Right atrium auricular region (tissue), 2 donors: ENCODE measurements around the gene NRDE2. TPM values are rescaled to one million over a fixed set of nuclear protein-coding genes. Genes with fewer than 3 reads are reported as not detected.

Experiments used
- DNase-seq: peaks from one replicate; pipeline ENCODE4 v3.0.0-alpha.2; 2019; ENCODE audit warnings: low spot score
- H3K27ac ChIP-seq, 2 donors: fragments of 200-600 bp; sonication (generic); 1 replicate in 1 of 2; 2 replicates in 1 of 2; pipeline ENCODE4 v1.5.1; 2016 to 2019
- H3K27me3 ChIP-seq, 2 donors: fragments of 200-600 bp; sonication (generic); one replicate each; pipeline versions ENCODE4 v1.5.1 to v1.6.0; 2017 to 2019
- H3K36me3 ChIP-seq: fragments of 200-600 bp; sonication (generic); one replicate; pipeline ENCODE4 v1.5.1; 2016
- H3K4me1 ChIP-seq, 2 donors: fragments of 200-600 bp; sonication (generic); one replicate each; pipeline versions ENCODE4 v1.5.1 to v1.6.0; 2017 to 2019
- H3K4me3 ChIP-seq, 2 donors: fragments of 200-600 bp; sonication (generic); 1 replicate in 1 of 2; 2 replicates in 1 of 2; pipeline ENCODE4 v1.5.1; 2017 to 2019; ENCODE audit warnings: mild to moderate bottlenecking in 1 of 2, moderate library complexity in 1 of 2
- H3K9me3 ChIP-seq, 2 donors: fragments of 200-600 bp; sonication (generic); one replicate each; pipeline ENCODE4 v1.5.1; 2019
- total RNA-seq, 2 donors: library from RNA; depleted of rRNA; stranded (reverse); fragments of >200 nt; gene quantifications; one replicate each; pipeline ENCODE4 v1.1.0, GENCODE V29; 2016
- TF ChIP-seq, protein P1 (sequence below), 2 donors: fragments of 200-600 bp; sonication (generic); IDR thresholded peaks; one replicate each; pipeline ENCODE4 v1.5.1; 2019; ENCODE audit warnings: antibody characterized with exemption in 2 of 2

Gene NRDE2
- total RNA-seq, 2 donors from 2014 or later = 5.9 to 6.9 TPM

GRCh38 chr14:90295870-90296516 is 35.7 kb downstream of the NRDE2 start:
- TF ChIP-seq, protein P1, sequence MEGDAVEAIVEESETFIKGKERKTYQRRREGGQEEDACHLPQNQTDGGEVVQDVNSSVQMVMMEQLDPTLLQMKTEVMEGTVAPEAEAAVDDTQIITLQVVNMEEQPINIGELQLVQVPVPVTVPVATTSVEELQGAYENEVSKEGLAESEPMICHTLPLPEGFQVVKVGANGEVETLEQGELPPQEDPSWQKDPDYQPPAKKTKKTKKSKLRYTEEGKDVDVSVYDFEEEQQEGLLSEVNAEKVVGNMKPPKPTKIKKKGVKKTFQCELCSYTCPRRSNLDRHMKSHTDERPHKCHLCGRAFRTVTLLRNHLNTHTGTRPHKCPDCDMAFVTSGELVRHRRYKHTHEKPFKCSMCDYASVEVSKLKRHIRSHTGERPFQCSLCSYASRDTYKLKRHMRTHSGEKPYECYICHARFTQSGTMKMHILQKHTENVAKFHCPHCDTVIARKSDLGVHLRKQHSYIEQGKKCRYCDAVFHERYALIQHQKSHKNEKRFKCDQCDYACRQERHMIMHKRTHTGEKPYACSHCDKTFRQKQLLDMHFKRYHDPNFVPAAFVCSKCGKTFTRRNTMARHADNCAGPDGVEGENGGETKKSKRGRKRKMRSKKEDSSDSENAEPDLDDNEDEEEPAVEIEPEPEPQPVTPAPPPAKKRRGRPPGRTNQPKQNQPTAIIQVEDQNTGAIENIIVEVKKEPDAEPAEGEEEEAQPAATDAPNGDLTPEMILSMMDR (IDR thresholded peaks at IDR 0.05) = no peak
- H3K36me3 ChIP-seq = peaks cover 36% of the 10 kb centered on the region
- DNase-seq = no peak
- H3K27me3 ChIP-seq = no peaks in the 10 kb centered on the region
- peaks cover 0 to 2% of the 10 kb centered on the region in 2 donors for H3K4me1 ChIP-seq
- H3K4me3 ChIP-seq = no peak overlapping the region
- H3K9me3 ChIP-seq = no peaks in the 10 kb centered on the region
- no peak overlapping the region for H3K27ac ChIP-seq

DNA sequence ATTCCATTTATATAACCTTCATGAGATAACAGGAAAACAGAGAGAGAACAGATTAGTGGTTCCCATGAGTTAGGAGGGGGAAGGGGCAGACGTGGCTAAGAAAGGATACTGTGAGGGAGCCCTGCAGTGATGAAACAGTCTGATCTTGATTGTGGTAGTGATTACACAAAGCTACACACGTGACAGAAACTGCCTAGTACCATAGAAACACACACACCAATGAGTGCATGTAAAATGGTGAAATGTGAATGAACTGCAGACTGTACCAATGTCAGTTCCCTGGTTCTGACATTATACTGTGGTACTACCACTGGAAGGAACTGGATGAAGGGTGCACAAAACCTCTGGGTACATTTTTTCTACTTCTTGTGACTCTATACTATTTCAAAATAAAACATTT is 36.9 kb downstream of the NRDE2 start:
- no peak overlapping the region for H3K27ac ChIP-seq
- no peak for DNase-seq
- H3K4me3 ChIP-seq = no peak overlapping the region
- TF ChIP-seq, protein P1 (IDR thresholded peaks at IDR 0.05) = no peak
- H3K9me3 ChIP-seq = no peaks in the 10 kb centered on the region
- H3K36me3 ChIP-seq = peaks cover 41% of the 10 kb centered on the region
- no peaks in the 10 kb centered on the region for H3K4me1 ChIP-seq
- no peaks in the 10 kb centered on the region for H3K27me3 ChIP-seq

DNA sequence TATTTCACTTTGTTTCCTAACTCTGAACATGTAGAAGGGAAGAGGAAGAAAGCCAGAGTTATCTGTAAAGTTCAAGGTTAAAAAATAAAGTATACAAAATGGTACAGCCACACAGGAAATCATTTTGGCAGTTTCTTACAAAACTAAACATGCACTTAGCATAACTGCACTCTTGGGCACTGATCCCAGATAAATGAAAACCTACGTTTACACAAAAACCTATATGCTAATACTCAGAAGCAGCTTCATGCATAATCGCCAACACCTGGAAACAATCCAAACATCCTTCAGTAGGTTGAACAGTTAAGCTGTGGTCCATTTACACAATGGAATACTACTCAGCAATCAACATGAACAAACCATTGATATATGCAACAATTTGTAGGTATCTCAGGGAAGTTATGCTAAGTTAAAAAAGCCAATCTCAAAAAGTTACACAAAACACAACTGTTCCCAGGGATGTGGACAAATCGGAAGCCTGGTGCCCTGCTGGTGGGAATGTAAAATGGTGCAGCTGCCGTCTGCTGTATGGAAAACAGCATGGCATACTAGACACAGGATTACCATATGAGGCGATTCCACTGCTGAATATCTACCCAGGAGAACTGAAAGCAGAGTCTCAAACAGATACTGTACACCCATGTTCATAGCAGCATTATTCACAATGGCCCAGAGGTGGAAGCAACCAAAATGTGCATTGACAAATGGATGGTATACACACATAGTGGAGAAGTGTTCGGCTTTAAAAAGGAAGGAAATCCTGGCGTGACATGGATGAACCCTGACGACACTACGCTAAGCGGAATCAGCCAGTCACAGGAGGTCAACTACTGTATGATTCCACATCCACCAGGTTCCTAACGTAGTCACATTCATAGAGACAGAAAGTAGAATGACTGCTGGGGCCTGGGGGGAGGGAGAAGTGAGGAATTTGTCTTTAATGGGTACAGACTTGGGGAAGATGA is 37.7 kb downstream of the NRDE2 start:
- H3K9me3 ChIP-seq = no peaks in the 10 kb centered on the region
- no peak for DNase-seq
- H3K27me3 ChIP-seq = no peaks in the 10 kb centered on the region
- no peak overlapping the region for H3K4me3 ChIP-seq
- no peak overlapping the region for H3K27ac ChIP-seq
- TF ChIP-seq, protein P1 (IDR thresholded peaks at IDR 0.05) = no peak
- peaks cover 0 to 5% of the 10 kb centered on the region in 2 donors for H3K4me1 ChIP-seq
- peaks cover 48% of the 10 kb centered on the region for H3K36me3 ChIP-seq

- no peak overlapping the region for H3K4me3 ChIP-seq
- TF ChIP-seq, protein P1 (IDR thresholded peaks at IDR 0.05) = no peak
- H3K36me3 ChIP-seq = peaks cover 56% of the 10 kb centered on the region
- H3K4me1 ChIP-seq = peaks cover 0 to 19% of the 10 kb centered on the region in 2 donors
- DNase-seq = peak; percentile 16
- H3K27me3 ChIP-seq = no peaks in the 10 kb centered on the region
- no peaks in the 10 kb centered on the region for H3K9me3 ChIP-seq
- H3K27ac ChIP-seq = no peak overlapping the region
These were observed 40.0 kb downstream of the NRDE2 start for GRCh38 chr14:90291699-90292098.

DNA sequence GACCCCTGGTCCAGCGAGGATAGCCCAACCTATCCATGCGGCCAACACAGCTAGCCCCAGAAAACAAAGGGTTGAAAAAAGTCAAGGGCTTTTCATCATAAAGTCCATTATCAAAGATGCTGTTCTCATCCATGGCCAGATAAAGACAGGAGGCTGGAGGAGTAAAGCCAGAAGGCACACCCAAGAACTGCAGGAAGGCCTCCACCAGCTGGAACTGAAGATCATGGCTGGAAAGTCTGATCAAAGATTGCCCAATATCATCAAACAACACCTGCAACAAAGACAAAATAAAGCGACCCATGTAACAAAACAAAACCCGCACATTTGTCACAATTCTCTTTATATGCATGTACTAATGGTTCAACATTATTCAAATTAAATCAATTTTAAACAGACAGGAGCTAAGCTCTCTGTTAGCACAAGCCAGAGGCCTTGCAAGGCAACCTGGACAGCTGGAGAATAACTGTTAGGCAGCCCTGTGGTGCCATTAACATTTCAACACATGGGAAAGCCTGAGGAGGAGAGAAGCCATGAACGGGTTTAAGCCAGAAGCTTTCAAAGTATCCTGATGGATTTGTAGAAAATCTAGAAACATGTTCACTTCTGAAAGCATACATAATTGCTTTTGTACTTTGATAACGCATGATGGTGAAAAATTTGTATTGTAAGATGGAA is 41.3 kb downstream of the NRDE2 start:
- Histone ChIP-seq H3K9me3 (no peaks in the 10 kb centered on the region), H3K4me3 (no peak overlapping the region), H3K36me3 (peaks cover 52% of the 10 kb centered on the region), H3K27ac (no peak overlapping the region), H3K27me3 (no peaks in the 10 kb centered on the region), H3K4me1 (peaks cover 0 to 19% of the 10 kb centered on the region in 2 donors)
- DNase-seq = peak; percentile 23
- TF ChIP-seq, protein P1 (IDR thresholded peaks at IDR 0.05) = no peak
